Left renal cortex interstitium (tissue), 4 donors: ENCODE data around the gene ENOPH1. TPM values are rescaled to one million over a fixed set of nuclear protein-coding genes. Genes with fewer than 3 reads are reported as not detected.
"Not testable (repeated sequence)": the region's sequence is repeated elsewhere in the genome, so short reads cannot be mapped to it uniquely, and the experiment has no call there.

Experiments
- DNase-seq, 4 donors: peaks; one replicate each; pipeline ENCODE4 v3.0.0-alpha.2; 2013; ENCODE audit warnings: low read depth in 4 of 4, low spot score in 2 of 4, missing footprints in 1 of 4
- polyA plus RNA-seq, 4 donors: library from polyadenylated mRNA; unstranded; fragments of 120-200 nt; gene quantifications; one replicate each; pipeline ENCODE4 v1.2.1, GENCODE V29; 2013; ENCODE audit not compliant: insufficient read length in 4 of 4

The ENOPH1 gene
- 10 to 100 TPM; 59.4 to 78.9 (median 69.9) TPM for polyA plus RNA-seq

DNA sequence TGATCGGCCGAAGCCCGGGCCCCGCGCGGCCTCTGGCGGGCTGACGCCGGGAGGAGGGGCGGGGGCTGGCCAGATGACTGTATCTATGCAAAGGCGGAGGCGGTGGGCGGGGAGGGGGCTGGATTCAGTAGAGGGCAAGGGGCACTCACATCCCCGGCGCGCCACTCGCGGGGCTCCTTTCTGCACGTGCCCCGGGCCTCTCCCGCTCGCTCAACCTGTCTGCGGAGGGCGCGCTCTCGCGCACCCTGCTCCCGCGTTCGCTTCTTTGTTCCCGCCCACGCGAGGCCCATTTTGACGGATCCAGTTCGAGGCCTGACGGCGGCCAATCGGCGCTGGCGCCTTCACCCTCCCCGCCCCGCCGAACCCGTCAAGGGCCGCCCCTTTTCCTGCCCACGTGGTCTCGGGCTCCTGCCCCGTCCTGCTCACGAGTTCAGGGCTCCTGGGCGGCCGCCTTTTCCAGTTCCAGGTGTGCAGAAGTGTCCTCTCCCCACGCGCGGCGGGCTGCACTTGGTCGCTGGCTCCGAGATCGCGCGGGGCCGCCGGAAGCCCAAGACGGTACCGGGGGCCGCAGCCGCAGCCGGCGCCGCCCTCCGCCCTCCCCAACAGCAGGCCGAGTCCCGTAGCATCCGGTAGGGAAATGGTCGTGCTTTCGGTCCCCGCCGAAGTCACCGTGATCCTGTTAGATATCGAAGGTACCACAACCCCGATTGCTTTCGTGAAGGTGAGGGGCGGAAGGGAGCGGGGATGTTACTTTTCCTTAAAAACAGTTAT is at the start of gene ENOPH1, which contains the start of gene HNRNPDL:
Gene ENOPH1, plus strand, starts transcription at position 398 of the 771 bp plus-strand sequence. Its CDS starts 240 bp downstream, at position 638.
Gene HNRNPDL, minus strand, starts transcription at position 270 of the 771 bp plus-strand sequence. CDS start 772 bp downstream, outside the sequence.
- peak; percentile 87 to 95 (median 93) for DNase-seq

DNA sequence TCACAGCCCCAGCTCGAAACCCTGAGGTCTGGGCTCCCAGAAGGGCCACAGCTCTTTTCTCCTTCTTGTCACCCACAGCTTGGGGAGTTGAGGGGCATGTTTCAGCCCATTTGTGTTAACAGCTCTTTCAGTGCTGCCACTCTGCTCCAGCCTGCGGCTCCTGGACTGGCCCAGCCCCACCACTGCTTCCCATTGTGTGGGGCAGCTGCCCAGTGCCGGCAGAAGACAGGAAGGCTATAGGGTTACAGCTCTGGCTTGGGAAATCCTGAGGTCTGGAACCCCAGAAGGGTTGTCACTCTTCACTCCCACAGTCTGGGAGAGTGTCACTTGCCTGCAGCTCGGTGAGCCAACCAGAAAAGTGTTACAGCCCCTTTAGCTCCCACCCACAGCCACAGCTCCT is 49.6 kb upstream of the ENOPH1 start:
- no peak for DNase-seq

DNA sequence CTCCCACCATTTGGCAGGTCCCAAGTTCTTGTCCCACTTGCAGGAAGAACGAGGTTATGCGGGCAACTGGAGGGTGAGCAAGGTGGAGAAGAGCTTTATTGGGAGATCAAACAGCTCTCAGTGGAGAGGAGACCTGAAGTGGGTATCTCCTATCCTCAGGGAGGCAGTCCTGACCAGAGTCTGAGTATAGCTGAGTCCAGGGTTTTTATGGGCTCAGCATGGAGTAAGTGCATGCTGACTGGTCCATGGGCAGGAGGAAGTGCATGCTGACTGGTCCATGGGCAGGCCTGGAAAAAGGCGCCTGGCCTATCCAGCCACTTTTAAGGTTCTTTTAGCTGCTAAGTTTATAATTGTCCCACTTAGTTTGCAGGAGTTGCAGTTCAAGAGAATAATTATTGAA is 49.2 kb upstream of the ENOPH1 start:
- no peak for DNase-seq

DNA sequence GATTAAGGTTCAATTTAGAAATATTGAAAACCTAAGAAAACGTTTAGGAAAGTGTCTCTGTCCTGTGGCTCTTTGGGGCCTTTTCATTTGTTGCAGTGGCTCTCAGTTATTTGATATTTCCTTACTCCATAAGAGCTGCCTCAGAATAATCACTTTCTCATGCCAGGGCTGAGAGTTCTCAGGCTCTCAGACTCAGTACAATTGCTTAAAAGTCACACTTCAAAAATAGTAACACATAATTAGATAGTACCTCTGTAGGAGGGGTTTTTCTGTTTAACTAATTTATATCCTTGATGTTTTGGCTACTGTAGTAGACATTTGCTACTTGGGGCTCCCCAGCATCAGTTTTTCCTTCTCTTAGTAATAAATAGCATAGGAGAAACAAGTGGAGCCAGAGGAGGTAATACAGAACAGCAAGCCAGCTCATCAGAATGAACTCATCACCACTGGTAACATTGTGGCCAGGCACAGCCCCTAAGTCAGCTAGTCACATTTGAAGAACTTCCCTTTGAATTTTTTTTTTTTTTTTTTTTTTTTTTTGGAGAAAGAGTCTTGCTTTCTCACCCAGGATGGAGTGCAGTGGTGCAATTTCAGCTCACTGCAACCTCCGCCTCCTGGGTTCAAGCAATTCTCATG is 48.6 kb upstream of the ENOPH1 start:
- DNase-seq = no peak

DNA sequence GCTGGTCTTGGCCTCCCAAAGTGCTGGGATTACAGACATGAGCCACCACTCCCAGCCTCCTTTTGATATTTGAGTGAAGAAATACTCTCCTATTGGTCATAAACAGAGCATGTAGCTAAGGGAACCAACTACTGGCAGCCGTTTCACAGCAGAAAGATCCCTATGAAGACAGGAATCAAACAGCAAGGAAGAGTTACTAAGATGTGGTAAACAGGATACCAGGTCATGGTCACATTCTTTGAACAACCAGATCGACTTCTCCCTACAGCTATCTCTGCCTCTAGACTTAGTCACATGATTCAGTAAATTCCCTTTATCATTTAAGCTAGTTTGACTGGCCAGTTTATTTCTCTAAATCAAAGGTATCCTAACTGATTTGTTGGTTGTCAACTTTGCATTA is 47.6 kb upstream of the ENOPH1 start:
- DNase-seq = no peak

DNA sequence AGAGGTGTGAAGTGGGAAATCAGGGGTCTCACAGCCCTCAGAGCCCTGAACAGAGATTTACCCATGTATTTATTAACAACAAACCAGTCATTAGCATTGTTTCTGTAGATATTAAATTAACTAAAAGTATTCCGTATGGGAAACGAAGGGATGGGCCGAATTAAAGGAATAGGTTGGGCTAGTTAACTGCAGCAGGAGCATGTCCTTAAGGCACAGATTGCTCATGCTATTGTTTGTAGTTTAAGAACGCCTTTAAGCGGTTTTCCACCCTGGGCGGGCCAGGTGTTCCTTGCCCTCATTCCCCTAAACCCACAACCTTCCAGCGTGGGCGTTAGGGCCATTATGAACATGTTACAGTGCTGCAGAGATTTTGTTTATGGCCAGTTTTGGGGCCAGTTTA is 44.1 kb upstream of the ENOPH1 start:
- DNase-seq = not testable (repeated sequence)

DNA sequence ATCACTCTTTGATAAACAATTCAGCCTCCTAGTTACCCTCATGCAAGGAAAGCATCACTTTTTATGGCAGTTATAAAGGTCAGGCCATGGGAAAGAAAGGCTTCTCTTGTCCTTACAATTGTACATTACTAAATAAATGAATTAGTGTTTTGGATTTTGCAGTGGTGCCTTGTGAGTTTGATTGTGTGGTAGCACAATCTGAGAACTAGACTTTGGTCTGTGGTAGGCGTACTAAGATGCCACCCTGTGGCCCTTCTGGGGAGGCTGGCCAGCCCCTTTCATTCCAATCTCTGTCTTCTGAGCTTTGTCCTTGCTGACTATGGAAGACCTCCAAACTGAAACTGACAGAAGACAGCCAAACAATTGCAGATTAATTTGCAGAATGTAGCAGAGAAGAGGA is 42.0 kb upstream of the ENOPH1 start:
- DNase-seq = no peak

DNA sequence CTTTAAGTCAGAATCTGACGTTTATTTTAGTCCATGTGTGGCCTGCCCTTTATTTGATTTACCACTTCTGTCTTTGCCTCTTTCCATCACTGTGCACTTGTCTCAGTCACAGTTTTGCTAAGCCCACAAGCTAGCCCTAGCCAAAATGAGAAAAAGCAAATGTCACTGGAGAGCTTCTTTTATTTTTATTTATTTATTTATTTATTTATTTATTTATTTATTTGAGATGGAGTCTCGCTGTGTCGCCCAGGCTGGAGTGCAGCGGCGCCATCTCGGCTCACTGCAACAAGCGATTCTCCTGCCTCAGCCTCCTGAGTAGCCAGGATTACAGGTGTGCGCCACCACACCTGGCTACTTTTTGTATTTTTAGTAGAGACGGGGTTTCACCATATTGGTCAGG is 40.3 kb upstream of the ENOPH1 start:
- not testable (repeated sequence) for DNase-seq

DNA sequence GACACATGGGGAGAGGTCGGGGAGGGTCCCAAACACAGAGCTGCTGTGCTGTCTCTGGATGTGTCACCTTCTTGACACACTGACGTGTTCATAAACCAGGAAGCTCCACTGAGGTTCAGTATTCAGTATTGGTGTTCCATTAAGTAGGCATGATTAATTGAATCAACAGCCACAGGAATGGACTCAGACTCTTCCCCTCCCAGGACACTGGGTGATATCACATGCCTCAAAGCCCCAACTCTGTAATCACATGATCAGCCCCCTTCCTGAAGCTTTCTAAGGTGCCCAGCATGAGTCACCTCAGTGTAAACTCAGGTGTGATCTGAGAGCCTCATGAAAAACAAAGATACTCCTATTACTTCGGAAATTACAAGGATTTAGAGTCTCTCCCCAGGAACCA is 35.5 kb upstream of the ENOPH1 start:
- DNase-seq = no peak

DNA sequence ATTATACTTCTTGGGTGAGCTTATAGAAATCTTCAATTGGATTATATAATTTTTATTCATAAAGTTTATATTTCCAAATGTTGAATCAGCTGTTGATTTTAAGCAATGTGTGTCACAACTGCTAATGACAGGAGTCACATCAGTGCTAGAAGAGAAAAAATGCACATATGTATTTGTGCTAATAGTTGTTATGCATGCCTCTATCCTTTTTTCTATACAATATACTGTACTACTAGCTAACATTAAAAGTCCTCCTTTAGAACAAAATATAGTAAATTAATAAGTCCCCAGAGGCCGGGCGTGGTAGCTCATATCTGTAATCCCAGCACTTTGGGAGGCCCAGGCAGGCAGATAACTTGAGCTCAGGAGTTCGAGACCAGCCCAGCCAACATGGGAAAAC is 32.9 kb upstream of the ENOPH1 start:
- DNase-seq = no peak

DNA sequence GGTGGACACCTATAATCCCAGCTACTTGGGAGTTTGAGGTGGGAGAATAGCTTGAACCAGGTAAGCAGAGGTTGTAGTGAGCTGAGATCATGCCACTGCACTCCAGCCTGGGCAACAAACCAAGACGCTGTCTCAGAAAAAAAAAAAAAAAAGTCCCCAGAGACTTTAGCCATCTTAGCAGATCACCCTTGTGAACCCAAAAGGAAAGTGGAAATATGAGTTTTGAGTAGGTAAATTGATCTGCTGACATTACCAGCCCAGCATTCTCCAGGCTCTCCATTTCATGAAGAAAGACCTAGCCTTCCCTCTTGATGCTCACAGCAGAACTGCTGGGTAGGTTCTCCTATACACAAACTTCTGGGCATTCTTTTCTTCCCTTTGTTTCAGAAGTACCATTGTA is 32.1 kb upstream of the ENOPH1 start:
- no peak for DNase-seq

DNA sequence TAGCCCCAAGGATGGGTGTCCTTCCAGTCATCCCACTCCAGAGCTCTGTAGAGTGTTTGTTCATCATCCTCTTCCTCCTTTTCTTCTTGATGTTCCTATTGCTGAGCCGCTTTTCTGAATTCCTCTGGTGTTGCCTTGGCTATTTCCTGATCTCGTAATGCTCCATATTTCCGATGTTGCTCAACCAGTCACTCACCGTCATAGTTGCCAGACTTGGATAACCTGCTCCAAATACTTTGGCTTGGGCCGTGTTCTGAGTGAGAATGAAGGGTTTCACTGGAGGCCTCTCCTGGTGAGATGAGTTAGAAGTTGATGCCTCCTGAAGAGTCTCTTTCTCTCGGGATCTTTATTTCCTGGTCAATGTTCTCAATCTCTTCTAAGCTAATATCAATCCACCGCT is 28.8 kb upstream of the ENOPH1 start:
- no peak for DNase-seq

DNA sequence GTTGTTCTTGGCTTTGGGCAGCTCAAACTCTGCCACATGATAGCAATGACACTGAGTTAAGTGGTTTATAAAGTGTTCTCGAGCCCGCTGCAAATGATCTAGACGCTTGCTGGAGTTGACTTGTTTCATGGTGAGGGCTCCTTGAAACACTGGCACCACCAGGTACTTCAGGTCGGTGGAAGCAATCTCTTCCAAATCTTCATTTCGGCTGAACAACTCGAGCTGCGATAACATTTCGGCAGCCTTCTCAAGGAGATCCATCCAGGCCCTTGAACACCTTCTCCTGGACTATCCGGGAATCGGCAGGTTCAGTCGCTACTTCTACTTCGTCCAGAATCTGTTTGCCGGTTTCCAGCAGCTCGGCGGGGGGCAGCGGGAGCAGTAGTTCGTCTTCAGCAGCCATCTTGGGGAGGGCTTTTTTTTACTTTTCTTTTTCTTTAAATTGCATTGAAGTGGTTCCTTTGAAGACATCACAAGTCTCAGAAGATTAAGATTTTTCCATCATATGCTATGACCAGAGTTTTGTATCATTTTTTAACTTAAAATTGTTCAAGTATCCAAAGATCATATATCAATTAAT is 28.1 kb upstream of the ENOPH1 start:
- no peak for DNase-seq

DNA sequence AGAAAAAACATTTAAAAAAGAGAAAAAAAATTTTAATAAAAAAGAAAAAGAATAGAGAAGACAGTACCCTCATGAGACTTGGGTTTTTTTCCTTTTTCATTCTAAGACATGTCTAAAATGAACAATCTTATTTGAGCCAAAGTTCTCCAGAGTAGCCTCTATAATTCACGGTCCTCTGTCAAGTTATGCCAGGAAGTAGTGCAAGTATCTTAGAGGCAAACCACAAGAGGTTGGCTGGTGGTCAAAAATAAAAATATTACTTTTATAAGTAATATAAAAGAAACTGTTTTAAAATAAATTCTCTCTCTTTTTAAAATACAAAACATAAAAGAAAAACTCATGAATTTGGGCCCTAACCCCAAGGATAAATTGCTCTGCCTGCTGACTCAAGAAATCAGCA is 26.7 kb upstream of the ENOPH1 start:
- DNase-seq = no peak

DNA sequence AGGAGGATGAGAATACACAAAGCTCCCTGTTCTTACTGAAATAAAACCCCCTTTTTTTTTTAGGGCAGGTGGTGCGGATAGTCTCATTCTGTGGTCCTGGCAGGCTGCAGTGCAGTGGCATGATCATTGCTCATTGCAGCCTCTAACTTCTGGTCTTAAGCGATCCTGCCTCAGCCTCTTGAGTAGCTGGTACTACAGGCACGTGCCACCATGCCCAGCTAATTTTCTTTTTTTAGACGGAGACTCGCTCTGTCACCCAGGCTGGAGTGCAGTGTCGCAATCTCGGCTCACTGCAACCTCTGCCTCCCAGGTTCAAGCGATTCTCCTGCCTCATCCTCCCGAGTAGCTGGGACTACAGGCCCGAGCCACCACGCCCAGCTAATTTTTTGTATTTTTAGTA is 15.3 kb upstream of the ENOPH1 start:
- DNase-seq = not testable (repeated sequence)

DNA sequence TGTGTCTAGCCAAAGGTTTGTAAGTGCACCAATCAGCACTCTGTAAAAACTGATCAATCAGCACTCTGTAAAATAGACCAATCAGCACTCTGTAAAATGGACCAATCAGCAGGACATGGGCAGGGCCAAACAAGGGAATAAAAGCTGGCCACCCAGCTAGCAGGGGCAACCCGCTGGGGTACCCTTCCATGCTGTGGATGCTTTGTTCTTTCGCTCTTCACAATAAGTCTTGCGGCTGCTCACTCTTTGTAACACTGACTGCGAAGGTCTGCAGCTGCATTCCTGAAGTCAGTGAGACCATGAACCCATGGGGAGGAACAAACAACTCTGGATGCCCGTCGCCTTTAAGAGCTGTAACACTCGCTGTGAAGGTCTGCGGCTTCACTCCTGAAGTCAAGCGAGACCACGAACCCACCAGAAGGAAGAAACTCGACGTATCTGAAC is 14.4 kb upstream of the ENOPH1 start:
- DNase-seq = no peak

DNA sequence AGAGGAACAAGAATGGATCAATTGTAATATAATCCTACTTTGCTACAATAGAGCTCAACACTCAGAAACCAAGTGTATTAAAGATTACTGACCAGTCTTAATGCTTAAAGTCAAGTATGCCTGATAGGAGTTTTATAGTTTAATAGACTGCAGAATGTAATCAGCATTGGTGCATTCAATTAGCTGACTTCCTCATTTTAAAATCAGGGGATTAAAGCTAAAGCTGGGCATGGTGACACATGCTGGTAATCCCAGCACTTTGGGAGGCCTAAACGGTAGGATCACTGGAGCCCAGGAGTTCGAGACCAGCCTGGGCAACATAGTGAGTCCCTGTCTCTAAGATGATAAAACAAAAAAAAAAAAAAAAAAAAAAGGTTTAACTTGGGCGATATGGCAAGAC is 10.9 kb upstream of the ENOPH1 start:
- no peak for DNase-seq

DNA sequence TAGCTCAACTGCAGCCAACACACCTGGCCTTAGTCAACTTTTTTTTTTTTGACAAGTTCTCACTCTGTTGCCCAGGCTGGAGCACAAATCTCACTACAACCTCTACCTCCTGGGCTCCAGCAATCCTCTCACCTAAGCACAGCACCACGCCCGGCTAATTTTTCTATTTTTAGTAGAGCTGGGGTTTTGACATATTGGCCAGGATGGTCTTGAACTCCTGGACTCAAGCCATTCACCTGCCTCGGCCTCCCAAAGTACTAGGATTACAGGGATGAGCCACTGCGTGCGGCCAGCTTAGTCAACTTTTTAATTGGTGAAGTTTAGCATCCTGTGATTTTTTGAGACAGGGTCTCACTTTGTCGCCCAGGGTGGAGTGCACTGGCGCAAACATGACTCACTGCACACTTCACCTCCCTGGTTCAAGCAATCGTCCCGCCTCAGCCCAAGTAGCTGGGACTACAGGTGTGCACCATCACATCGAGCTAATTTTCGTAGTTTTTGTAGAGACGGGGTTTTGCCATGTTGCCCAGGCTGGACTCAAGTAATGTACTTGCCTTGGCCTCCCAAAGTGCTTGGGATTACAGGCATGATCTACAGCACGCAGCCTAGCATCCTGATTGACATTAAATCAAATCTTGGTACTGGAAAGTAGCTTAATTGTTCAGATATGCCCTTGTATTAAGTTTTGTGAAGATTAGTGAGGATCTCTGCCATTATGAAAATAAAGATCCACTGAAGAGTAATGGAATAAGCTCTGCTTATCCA is 8.4 kb upstream of the ENOPH1 start:
- no peak for DNase-seq

DNA sequence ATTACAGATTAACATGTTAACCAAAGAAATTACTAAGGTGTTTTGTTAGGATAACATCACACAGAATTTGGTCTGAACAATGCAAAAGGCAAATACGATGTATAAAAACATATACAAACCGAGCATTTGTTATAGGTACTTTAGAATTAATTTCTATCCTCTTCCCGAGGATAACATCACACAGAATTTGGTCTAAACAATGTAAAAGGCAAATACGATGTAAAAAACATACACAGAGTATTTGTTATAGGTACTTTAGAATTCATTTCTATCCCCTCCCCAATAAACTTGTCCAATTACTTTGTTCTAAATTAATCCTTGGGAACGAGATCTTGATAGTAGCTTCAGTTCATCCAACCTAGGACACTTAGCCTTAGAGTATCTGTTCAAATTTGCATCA is 7.8 kb upstream of the ENOPH1 start:
- DNase-seq = no peak

DNA sequence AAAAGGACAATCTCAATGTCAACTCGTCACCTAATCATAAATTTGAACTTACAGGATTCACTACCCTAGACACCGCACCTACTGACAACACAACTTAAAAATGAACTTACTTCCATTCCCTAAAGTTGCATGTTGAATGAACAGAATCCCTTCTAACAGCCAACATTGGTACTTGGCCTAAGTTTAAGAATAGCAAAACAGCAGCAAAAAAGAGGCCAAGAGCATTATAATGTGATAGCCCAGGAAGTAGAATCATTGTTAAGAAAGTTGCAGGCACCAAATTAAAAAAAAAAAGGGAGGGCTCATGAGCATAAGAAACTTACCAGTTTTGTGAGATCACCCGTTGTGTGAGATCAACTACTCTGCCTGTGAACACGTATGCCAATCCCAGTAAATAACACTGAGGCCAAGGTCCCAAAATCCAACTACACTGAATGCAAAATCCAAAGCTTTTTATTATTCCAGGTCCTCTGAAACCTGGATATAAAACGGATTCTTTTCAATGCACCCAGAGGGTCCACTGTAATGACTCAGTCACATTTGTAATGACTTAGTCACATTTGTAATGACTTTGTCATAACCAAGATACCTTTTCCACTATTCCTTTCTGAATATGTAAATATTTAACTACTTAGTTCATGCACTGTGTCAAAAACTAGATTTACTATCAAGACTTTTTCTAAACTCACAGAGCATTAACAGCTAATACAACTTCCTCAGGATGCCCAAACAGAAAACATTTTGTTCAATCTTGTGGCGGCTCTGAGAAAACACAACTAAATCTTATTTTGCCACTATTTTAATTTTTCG is 6.9 kb upstream of the ENOPH1 start:
- DNase-seq = no peak
